GM12878 (cell line): ENCODE results near the gene NTRK3. TPM values are rescaled to one million over a fixed set of nuclear protein-coding genes. Genes with fewer than 3 reads are reported as not detected.

Source experiments
- ATAC-seq: fragments of 200-7000 bp; cut with Tn5 transposase; 3 replicates; pipeline ENCODE4 v1.9.1; 2020; ENCODE audit warnings: mild to moderate bottlenecking, moderate library complexity
- BruUV-seq: library from RNA; stranded (reverse); fragments of 400-500 nt; replicated peaks from 2 replicates; lab custom pipeline; 2021; lab: Mats Ljungman, UMichigan
- CTCF ChIA-PET: fragments of 300-600 bp; sonication (Branson Sonifier 250); formaldehyde crosslinking; extraction: SDS; loops from one replicate; lab custom pipeline; 2021; ENCODE audit warnings: inconsistent platforms; lab: Yijun Ruan, JAX
- POLR2A ChIA-PET: fragments of 350-600 bp; formaldehyde crosslinking; extraction: SDS; loops from one replicate; lab custom pipeline; 2021; ENCODE audit warnings: inconsistent platforms; lab: Charles Lee
- RAD21 ChIA-PET: fragments of 300-600 bp; sonication (Branson Sonifier 250); formaldehyde crosslinking; loops from one replicate; lab custom pipeline; 2023; ENCODE audit warnings: antibody characterized with exemption; ENCODE audit not compliant: unreplicated experiment; lab: Charles Lee
- SMC1A ChIA-PET: fragments of 300-600 bp; sonication (Branson Sonifier 250); formaldehyde crosslinking; loops from one replicate; lab custom pipeline; 2023; ENCODE audit not compliant: unreplicated experiment, uncharacterized antibody; lab: Charles Lee
- DNase-seq: peaks from one replicate; pipeline ENCODE4 v3.0.0-alpha.2; 2011; ENCODE audit warnings: low read depth, low spot score
- FAIRE-seq: peaks from 3 replicates; lab custom pipeline; 2011; peaks lifted over from hg19 to GRCh38; lab: Jason Lieb, UNC
- H2AFZ ChIP-seq: 2 replicates; pipeline ENCODE4 v1.6.0; 2011; ENCODE audit warnings: low read depth, low read length, control low read depth; ENCODE audit not compliant: control insufficient read depth
- H3K27ac ChIP-seq: 2 replicates; pipeline ENCODE4 v1.5.1; 2011; ENCODE audit warnings: control low read depth; ENCODE audit not compliant: control insufficient read depth, insufficient read depth
- H3K27me3 ChIP-seq, 2 experiments: replicated peaks in 1 of 2; 2 replicates each; pipeline versions ENCODE4 v1.6.0 to v1.6.1; 2011; ENCODE audit warnings: low read length in 1 of 2; ENCODE audit not compliant: control insufficient read depth in 2 of 2, insufficient read depth in 2 of 2
- H3K36me3 ChIP-seq, 2 experiments: 2 replicates each; pipeline ENCODE4 v1.5.1; 2011; ENCODE audit warnings: low read length in 1 of 2; ENCODE audit not compliant: control insufficient read depth in 2 of 2, insufficient read depth in 2 of 2
- H3K4me1 ChIP-seq: 2 replicates; pipeline ENCODE4 v1.6.1; 2011; ENCODE audit warnings: mild to moderate bottlenecking, low read length, moderate library complexity, mixed read lengths; ENCODE audit not compliant: control insufficient read depth, insufficient read depth
- H3K4me2 ChIP-seq: 2 replicates; pipeline ENCODE4 v1.6.0; 2011; ENCODE audit warnings: control low read depth; ENCODE audit not compliant: control insufficient read depth, insufficient read depth
- H3K4me3 ChIP-seq: fragments of 200-600 bp; sonication (generic); 2 replicates; pipeline ENCODE4 v1.5.1; 2016
- H3K79me2 ChIP-seq: 2 replicates; pipeline ENCODE4 v1.6.0; 2011; ENCODE audit warnings: low read length; ENCODE audit not compliant: control insufficient read depth, insufficient read depth
- H3K9ac ChIP-seq: 2 replicates; pipeline ENCODE4 v1.8.0; 2011; ENCODE audit warnings: low read length, control low read depth, mixed read lengths; ENCODE audit not compliant: control insufficient read depth, insufficient read depth
- H3K9me3 ChIP-seq: replicated peaks from 3 replicates; pipeline ENCODE4 v1.5.1; 2011; ENCODE audit warnings: mild to moderate bottlenecking, low read length; ENCODE audit not compliant: control insufficient read depth, insufficient read depth
- H4K20me1 ChIP-seq: 2 replicates; pipeline ENCODE4 v1.6.0; 2011; ENCODE audit not compliant: control insufficient read depth, insufficient read depth
- NKRF ChIP-seq: fragments of 450-650 bp; conservative IDR thresholded peaks from 2 replicates; pipeline ENCODE4 v1.6.1; 2017; ENCODE audit warnings: mild to moderate bottlenecking, moderate library complexity
- WGBS: methylation state at CpG from one replicate; pipeline ENCODE4 v1.1.6; 2016; ENCODE audit warnings: low lambda C conversion rate; ENCODE audit not compliant: insufficient replicate concordance, insufficient coverage; ENCODE audit errors: missing lambda C conversion rate; 5-methylcytosine and 5-hydroxymethylcytosine counted together
- in situ Hi-C: fragments of 300-500 bp; cut with MboI; formaldehyde crosslinking; loops from 9 replicates; pipeline ENCODE4 v1.14.3; 2018; ENCODE audit warnings: mixed read lengths
- intact Hi-C: fragments of 100-400 bp; cut with micrococcal nuclease; formaldehyde crosslinking; loops from one replicate; pipeline ENCODE4 v1.14.2; 2022; ENCODE audit not compliant: unreplicated experiment
- polyA plus RNA-seq, 11 experiments: library from polyadenylated mRNA; depleted of rRNA in 4 of 11; unstranded in 6 of 11; stranded (reverse) in 5 of 11; fragments of >200 nt; fragmentation: Nextera tagmentation in 4 of 11; fragmentation: Illumina TruSeq in 1 of 11; extraction: Ambion mirVana in 4 of 11; extraction: Trizol in 1 of 11; gene quantifications; 1 replicate in 1 of 11; 2 replicates in 10 of 11; pipeline versions ENCODE4 v1.2.1 to v1.2.3, GENCODE V29; 2011 to 2016; ENCODE audit warnings: inconsistent platforms in 2 of 11, missing spikeins in 2 of 11, low read depth in 1 of 11
- total RNA-seq, 4 experiments: library from RNA; depleted of rRNA in 3 of 4; stranded (reverse); fragments of >200 nt in 3 of 4; fragmentation: Illumina TruSeq in 1 of 4; extraction: Trizol in 1 of 4; gene quantifications; 2 replicates each; pipeline versions ENCODE4 v1.2.1 to v1.2.3, GENCODE V29; 2013 to 2021
- TF ChIP-seq, protein P1 (sequence below): fragments of 450-650 bp; IDR thresholded peaks from 2 replicates; pipeline ENCODE4 v1.6.1; 2016; ENCODE audit warnings: mild to moderate bottlenecking, moderate library complexity, borderline replicate concordance

NTRK3 gene
- total and polyA plus RNA-seq, 10 of the 15 experiments (the other 5 are each of a cell fraction or from before 2014, with no cell fraction given): not detected

GRCh38 chr15:88113613-88114308 is 142.8 kb downstream of the NTRK3 start:
- SMC1A ChIA-PET: no interaction called here

More at GRCh38 chr15:88113613-88114308, 142.8 kb downstream of the NTRK3 start:
- Histone ChIP-seq H4K20me1 (no peaks in the 10 kb centered on the region), H3K4me2 (no peak overlapping the region), H2AFZ (no peak overlapping the region), H3K79me2 (no peaks in the 10 kb centered on the region), H3K27me3 (no peaks in the 10 kb centered on the region), H3K4me1 (no peaks in the 10 kb centered on the region), H3K36me3 (no peaks in the 10 kb centered on the region), H3K4me3 (no peak overlapping the region), H3K9me3 (no peaks in the 10 kb centered on the region), H3K27ac (no peak overlapping the region), H3K9ac (no peak overlapping the region)
- CTCF ChIA-PET: no interaction called here
- POLR2A ChIA-PET: no interaction called here
- in situ Hi-C loops: no loop called here
- RAD21 ChIA-PET: no interaction called here
- FAIRE-seq: no peak
- WGBS: 0% methylated on average over 1 of the region's 1 CpG
- no TSS peak for BruUV-seq
- no peak for ATAC-seq
- no peak for DNase-seq
- intact Hi-C loops: no loop called here
- TF ChIP-seq, protein P1, sequence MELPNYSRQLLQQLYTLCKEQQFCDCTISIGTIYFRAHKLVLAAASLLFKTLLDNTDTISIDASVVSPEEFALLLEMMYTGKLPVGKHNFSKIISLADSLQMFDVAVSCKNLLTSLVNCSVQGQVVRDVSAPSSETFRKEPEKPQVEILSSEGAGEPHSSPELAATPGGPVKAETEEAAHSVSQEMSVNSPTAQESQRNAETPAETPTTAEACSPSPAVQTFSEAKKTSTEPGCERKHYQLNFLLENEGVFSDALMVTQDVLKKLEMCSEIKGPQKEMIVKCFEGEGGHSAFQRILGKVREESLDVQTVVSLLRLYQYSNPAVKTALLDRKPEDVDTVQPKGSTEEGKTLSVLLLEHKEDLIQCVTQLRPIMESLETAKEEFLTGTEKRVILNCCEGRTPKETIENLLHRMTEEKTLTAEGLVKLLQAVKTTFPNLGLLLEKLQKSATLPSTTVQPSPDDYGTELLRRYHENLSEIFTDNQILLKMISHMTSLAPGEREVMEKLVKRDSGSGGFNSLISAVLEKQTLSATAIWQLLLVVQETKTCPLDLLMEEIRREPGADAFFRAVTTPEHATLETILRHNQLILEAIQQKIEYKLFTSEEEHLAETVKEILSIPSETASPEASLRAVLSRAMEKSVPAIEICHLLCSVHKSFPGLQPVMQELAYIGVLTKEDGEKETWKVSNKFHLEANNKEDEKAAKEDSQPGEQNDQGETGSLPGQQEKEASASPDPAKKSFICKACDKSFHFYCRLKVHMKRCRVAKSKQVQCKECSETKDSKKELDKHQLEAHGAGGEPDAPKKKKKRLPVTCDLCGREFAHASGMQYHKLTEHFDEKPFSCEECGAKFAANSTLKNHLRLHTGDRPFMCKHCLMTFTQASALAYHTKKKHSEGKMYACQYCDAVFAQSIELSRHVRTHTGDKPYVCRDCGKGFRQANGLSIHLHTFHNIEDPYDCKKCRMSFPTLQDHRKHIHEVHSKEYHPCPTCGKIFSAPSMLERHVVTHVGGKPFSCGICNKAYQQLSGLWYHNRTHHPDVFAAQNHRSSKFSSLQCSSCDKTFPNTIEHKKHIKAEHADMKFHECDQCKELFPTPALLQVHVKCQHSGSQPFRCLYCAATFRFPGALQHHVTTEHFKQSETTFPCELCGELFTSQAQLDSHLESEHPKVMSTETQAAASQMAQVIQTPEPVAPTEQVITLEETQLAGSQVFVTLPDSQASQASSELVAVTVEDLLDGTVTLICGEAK: 0 out of 2 replicates have a peak, but pooled peaks have one; percentile 24
- TF ChIP-seq NKRF: no peak
